Gastroesophageal sphincter (tissue), 3 donors: Measurements from ENCODE around the gene IFI44L.

ENCODE experiments used
- EP300 ChIP-seq: sonication (generic); formaldehyde crosslinking; IDR thresholded peaks from one replicate; pipeline ENCODE4 v1.6.1; 2017; ENCODE audit warnings: antibody characterized with exemption, mild to moderate bottlenecking
- POLR2A ChIP-seq, 2 donors: fragments of 450-650 bp; IDR thresholded peaks; one replicate each; pipeline ENCODE4 v1.6.1; 2017; ENCODE audit warnings: antibody characterized with exemption in 2 of 2, mild to moderate bottlenecking in 2 of 2, moderate library complexity in 1 of 2
- POLR2AphosphoS5 ChIP-seq: sonication (generic); formaldehyde crosslinking; IDR thresholded peaks from one replicate; pipeline ENCODE4 v1.6.1; 2017; ENCODE audit warnings: antibody characterized with exemption
- TF ChIP-seq, protein P1 (sequence below), 4 experiments: fragments of 200-600 bp in 2 of 4; fragments of 450-650 bp in 2 of 4; sonication (generic) in 1 of 4; IDR thresholded peaks; one replicate each; pipeline ENCODE4 v1.5.1; 2017 to 2019; ENCODE audit warnings: antibody characterized with exemption in 4 of 4, mild to moderate bottlenecking in 2 of 4, moderate library complexity in 2 of 4

DNA sequence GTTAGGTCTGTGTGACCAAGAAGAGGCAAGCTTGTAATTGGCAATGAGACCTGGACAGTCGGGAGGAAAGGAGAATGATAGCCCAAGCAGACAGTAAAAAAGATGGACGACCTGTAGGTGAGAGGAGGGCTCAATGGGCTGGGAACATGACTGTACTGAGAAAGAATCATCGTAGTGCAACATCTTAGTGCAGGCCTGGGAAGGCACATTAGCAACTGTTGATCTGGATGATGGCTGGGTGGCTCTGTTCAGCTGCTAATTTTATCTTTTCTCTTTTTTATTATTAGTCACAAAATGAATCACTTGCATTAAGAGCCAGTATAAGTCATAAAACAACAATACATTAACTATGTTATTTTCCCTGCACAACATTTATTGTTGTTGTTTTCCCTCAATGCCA lies 62.2 kb downstream of the IFI44L start:
- TF ChIP-seq, protein P1, sequence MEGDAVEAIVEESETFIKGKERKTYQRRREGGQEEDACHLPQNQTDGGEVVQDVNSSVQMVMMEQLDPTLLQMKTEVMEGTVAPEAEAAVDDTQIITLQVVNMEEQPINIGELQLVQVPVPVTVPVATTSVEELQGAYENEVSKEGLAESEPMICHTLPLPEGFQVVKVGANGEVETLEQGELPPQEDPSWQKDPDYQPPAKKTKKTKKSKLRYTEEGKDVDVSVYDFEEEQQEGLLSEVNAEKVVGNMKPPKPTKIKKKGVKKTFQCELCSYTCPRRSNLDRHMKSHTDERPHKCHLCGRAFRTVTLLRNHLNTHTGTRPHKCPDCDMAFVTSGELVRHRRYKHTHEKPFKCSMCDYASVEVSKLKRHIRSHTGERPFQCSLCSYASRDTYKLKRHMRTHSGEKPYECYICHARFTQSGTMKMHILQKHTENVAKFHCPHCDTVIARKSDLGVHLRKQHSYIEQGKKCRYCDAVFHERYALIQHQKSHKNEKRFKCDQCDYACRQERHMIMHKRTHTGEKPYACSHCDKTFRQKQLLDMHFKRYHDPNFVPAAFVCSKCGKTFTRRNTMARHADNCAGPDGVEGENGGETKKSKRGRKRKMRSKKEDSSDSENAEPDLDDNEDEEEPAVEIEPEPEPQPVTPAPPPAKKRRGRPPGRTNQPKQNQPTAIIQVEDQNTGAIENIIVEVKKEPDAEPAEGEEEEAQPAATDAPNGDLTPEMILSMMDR (IDR thresholded peaks at IDR 0.05) = no peak
- TF ChIP-seq POLR2A (IDR thresholded peaks at IDR 0.05) (no peak), POLR2AphosphoS5 (no peak), EP300 (no peak)
